Loucy (cell line): ENCODE measurements around the gene NHS.

Experiments
- EZH2phosphoT487 ChIP-seq: fragments of 200-600 bp; IDR thresholded peaks from 2 replicates; pipeline ENCODE4 v1.6.1; 2018; ENCODE audit warnings: antibody characterized with exemption, mild to moderate bottlenecking, moderate library complexity, borderline replicate concordance
- TF ChIP-seq, protein P1 (sequence below): fragments of 200-600 bp; sonication (generic); conservative IDR thresholded peaks from 2 replicates; pipeline ENCODE4 v1.5.1; 2014; ENCODE audit warnings: mild to moderate bottlenecking, antibody characterized with exemption, low read length

DNA sequence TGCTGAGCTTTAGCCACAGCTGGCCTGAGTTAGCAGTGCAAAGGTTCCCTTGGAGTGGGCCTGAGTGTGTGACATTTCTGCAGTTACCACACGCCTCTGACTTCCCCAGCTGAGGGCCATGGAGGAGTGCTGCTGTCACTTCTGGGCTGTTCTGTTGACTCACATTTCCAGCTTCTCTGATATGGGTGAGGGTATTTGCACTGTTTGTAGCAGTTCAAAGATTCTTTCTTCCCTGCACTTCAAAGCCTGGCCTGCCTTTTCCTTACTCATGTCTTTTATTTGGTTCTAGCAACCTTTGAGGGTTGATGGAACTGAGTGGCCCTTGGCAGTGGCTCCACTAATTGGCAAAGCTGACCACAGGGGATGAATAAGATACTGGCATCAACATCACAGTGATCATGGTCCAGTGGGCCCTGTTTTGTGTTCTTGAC is 335.9 kb downstream of the NHS start:
- TF ChIP-seq, protein P1, sequence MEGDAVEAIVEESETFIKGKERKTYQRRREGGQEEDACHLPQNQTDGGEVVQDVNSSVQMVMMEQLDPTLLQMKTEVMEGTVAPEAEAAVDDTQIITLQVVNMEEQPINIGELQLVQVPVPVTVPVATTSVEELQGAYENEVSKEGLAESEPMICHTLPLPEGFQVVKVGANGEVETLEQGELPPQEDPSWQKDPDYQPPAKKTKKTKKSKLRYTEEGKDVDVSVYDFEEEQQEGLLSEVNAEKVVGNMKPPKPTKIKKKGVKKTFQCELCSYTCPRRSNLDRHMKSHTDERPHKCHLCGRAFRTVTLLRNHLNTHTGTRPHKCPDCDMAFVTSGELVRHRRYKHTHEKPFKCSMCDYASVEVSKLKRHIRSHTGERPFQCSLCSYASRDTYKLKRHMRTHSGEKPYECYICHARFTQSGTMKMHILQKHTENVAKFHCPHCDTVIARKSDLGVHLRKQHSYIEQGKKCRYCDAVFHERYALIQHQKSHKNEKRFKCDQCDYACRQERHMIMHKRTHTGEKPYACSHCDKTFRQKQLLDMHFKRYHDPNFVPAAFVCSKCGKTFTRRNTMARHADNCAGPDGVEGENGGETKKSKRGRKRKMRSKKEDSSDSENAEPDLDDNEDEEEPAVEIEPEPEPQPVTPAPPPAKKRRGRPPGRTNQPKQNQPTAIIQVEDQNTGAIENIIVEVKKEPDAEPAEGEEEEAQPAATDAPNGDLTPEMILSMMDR: no peak
- no peak for TF ChIP-seq EZH2phosphoT487
